ENCODE results near the gene RCN2. TPM values are rescaled to one million over a fixed set of nuclear protein-coding genes. Genes with fewer than 3 reads are reported as not detected.
"Not testable (repeated sequence)": the region's sequence is repeated elsewhere in the genome, so short reads cannot be mapped to it uniquely, and the experiment has no call there.

RCN2 gene
- total and polyA plus RNA-seq, 8 donors: 7.5 to 22.9 (median 12.1) TPM

- H3K4me1 ChIP-seq: no peaks in the 10 kb centered on the region
- no peak for DNase-seq
- TF ChIP-seq CTCF (IDR thresholded peaks at IDR 0.05): no peak
- H3K27me3 ChIP-seq: no peaks in the 10 kb centered on the region
- H3K36me3 ChIP-seq: no peaks in the 10 kb centered on the region
- H3K27ac ChIP-seq: peak overlapping the region in 2 of 4 donors; percentile 46 to 48
- intact Hi-C loops (cut with DNase I): no loop called here
- no peaks in the 10 kb centered on the region for H3K9me3 ChIP-seq
- no peak for FAIRE-seq
- H3K4me3 ChIP-seq: no peak overlapping the region
- peak; percentile 32 to 64 (median 54) for ATAC-seq
- WGBS, 2 donors: 24 to 29% methylated on average over 5 of the region's 5 CpGs
Measured at GRCh38 chr15:76964157-76964556, 32.6 kb downstream of the RCN2 start.

GRCh38 chr15:76966051-76966450, 34.5 kb downstream of the RCN2 start:
- DNase-seq; H3K36me3 ChIP-seq; H3K27ac ChIP-seq; H3K27me3 ChIP-seq; ATAC-seq; intact Hi-C loops (cut with DNase I); H3K4me3 ChIP-seq; H3K9me3 ChIP-seq; FAIRE-seq; H3K4me1 ChIP-seq: not testable (repeated sequence)
- 82 to 87% methylated on average over 7 of the region's 7 CpGs for WGBS, 2 donors

- Histone ChIP-seq H3K27ac (no peak overlapping the region), H3K27me3 (no peaks in the 10 kb centered on the region), H3K36me3 (no peaks in the 10 kb centered on the region), H3K9me3 (no peaks in the 10 kb centered on the region), H3K4me3 (no peak overlapping the region), H3K4me1 (no peaks in the 10 kb centered on the region)
- 49 to 50% methylated on average over 4 of the region's 4 CpGs for WGBS, 2 donors
- intact Hi-C loops (cut with DNase I): no loop called here
- ATAC-seq (no peak), FAIRE-seq (no peak), DNase-seq (no peak)
- no peak for TF ChIP-seq CTCF (IDR thresholded peaks at IDR 0.05)
Measured at GRCh38 chr15:76967067-76967466, 35.5 kb downstream of the RCN2 start.

GRCh38 chr15:76968306-76968705, 36.8 kb downstream of the RCN2 start:
- H3K4me3 ChIP-seq: no peak overlapping the region
- no peaks in the 10 kb centered on the region for H3K9me3 ChIP-seq
- no peaks in the 10 kb centered on the region for H3K27me3 ChIP-seq
- FAIRE-seq (no peak), ATAC-seq (no peak), DNase-seq (no peak)
- no peak overlapping the region for H3K27ac ChIP-seq
- 88 to 96% methylated on average over 1 of the region's 1 CpG for WGBS, 2 donors
- no peaks in the 10 kb centered on the region for H3K36me3 ChIP-seq
- H3K4me1 ChIP-seq: no peaks in the 10 kb centered on the region
- intact Hi-C loops (cut with DNase I): no loop called here
- no peak for TF ChIP-seq CTCF (IDR thresholded peaks at IDR 0.05)

GRCh38 chr15:76972389-76973361, 41.1 kb downstream of the RCN2 start:
- intact Hi-C loops (cut with DNase I): no loop called here
- DNase-seq (no peak), ATAC-seq (peak in 2 of 4 donors; percentile 30 to 37), FAIRE-seq (no peak)
- Histone ChIP-seq H3K9me3 (no peaks in the 10 kb centered on the region), H3K27me3 (no peaks in the 10 kb centered on the region), H3K27ac (no peak overlapping the region), H3K36me3 (no peaks in the 10 kb centered on the region), H3K4me3 (no peak overlapping the region), H3K4me1 (no peaks in the 10 kb centered on the region)
- WGBS, 2 donors: 54 to 67% methylated on average over 21 of the region's 21 CpGs
- TF ChIP-seq CTCF (IDR thresholded peaks at IDR 0.05): no peak

Measured in pancreas (tissue), 10 donors.